H1 (cell line): ENCODE results near the gene INSYN2A.

Source experiments
- CHD1 ChIP-seq: IDR thresholded peaks from 2 replicates; pipeline ENCODE4 v1.6.1; 2012; ENCODE audit warnings: low read depth, low read length, improper control_type of control experiment
- CTCF ChIP-seq, 3 experiments: IDR thresholded peaks; 1 replicate in 2 of 3; 2 replicates in 1 of 3; pipeline versions ENCODE4 v1.5.1 to v1.6.1; 2011; ENCODE audit warnings: low read length in 3 of 3, mild to moderate bottlenecking in 3 of 3, inconsistent platforms in 2 of 3, low read depth in 1 of 3, moderate library complexity in 1 of 3; ENCODE audit not compliant: insufficient read depth in 1 of 3; ENCODE audit errors: control extremely low read depth in 1 of 3
- JUND ChIP-seq: IDR thresholded peaks from 2 replicates; pipeline ENCODE4 v1.6.1; 2011; ENCODE audit warnings: mild to moderate bottlenecking, improper control_type of control experiment, low read length
- MAX ChIP-seq: IDR thresholded peaks from 2 replicates; pipeline ENCODE4 v1.6.1; 2012; ENCODE audit warnings: inconsistent platforms
- POLR2A ChIP-seq, 2 experiments: IDR thresholded peaks; 1 replicate in 1 of 2; 2 replicates in 1 of 2; pipeline ENCODE4 v1.6.1; 2011; ENCODE audit warnings: low read depth in 2 of 2, low read length in 2 of 2, mild to moderate bottlenecking in 2 of 2; ENCODE audit errors: control extremely low read depth in 1 of 2
- POLR2AphosphoS5 ChIP-seq: IDR thresholded peaks from 2 replicates; pipeline ENCODE4 v1.6.1; 2011; ENCODE audit warnings: low read depth, low read length
- SP1 ChIP-seq: IDR thresholded peaks from 2 replicates; pipeline ENCODE4 v1.6.1; 2011; ENCODE audit warnings: low read depth, low read length
- SP4 ChIP-seq: IDR thresholded peaks from 2 replicates; pipeline ENCODE4 v1.6.1; 2012; ENCODE audit warnings: low read length, inconsistent platforms
- TBP ChIP-seq: IDR thresholded peaks from 2 replicates; pipeline ENCODE4 v1.6.1; 2011; ENCODE audit warnings: low read depth, low read length, improper control_type of control experiment
- TEAD4 ChIP-seq: IDR thresholded peaks from 2 replicates; pipeline ENCODE4 v1.6.1; 2012; ENCODE audit warnings: low read depth, low read length, inconsistent platforms, mixed read lengths

GRCh38 chr10:127151981-127152699 is 44.3 kb downstream of the INSYN2A start:
- TF ChIP-seq POLR2AphosphoS5: no peak
- TF ChIP-seq MAX: no peak
- TF ChIP-seq CTCF (IDR thresholded peaks at IDR 0.05; ENCODE audit: control extremely low read depth in 1 of 3, insufficient read depth in 1 of 3, low read depth in 1 of 3, low read length in 3 of 3): no peak
- TF ChIP-seq POLR2A (IDR thresholded peaks at IDR 0.05; ENCODE audit: control extremely low read depth in 1 of 2, low read depth in 2 of 2, low read length in 2 of 2): no peak
- TF ChIP-seq TEAD4: peak; percentile 35; the same call in 1 of the 2 replicates
- no peak for TF ChIP-seq CHD1
- TF ChIP-seq TBP: no peak
- TF ChIP-seq SP1: no peak
- no peak for TF ChIP-seq JUND
- no peak for TF ChIP-seq SP4
